ENCODE data around the gene CLEC11A.

Gene CLEC11A

GRCh38 chr19:50723069-50723468, at the start of gene CLEC11A:
Gene CLEC11A, plus strand, starts transcription at chr19:50723364. Its CDS starts 162 bp downstream, at chr19:50723526.
- no peak for TF ChIP-seq CTCF (IDR thresholded peaks at IDR 0.05; ENCODE audit: low read depth, low read length)
- H3K4me3 ChIP-seq (ENCODE audit: low read depth, low read length), result peak within 1 kb of the TSS; percentile 42
- DNase-seq (ENCODE audit: low read depth, low spot score), result peak; percentile 41
- in situ Hi-C loops (cut with HindIII; ENCODE audit: low sequenced_read_pairs), result no loop called here

- in situ Hi-C loops (cut with HindIII; ENCODE audit: low sequenced_read_pairs), result no loop called here
- no peak for TF ChIP-seq CTCF (IDR thresholded peaks at IDR 0.05; ENCODE audit: low read depth, low read length)
- DNase-seq (ENCODE audit: low read depth, low spot score), result no peak
- H3K4me3 ChIP-seq (ENCODE audit: low read depth, low read length), result no peak overlapping the region
Measured at GRCh38 chr19:50676625-50677197, 46.5 kb upstream of the CLEC11A start.

GRCh38 chr19:50677636-50678035, 45.5 kb upstream of the CLEC11A start:
- no peak for DNase-seq (ENCODE audit: low read depth, low spot score)
- TF ChIP-seq CTCF (IDR thresholded peaks at IDR 0.05; ENCODE audit: low read depth, low read length), result no peak
- in situ Hi-C loops (cut with HindIII; ENCODE audit: low sequenced_read_pairs), result no loop called here
- H3K4me3 ChIP-seq (ENCODE audit: low read depth, low read length), result no peak overlapping the region

- H3K4me3 ChIP-seq (ENCODE audit: low read depth, low read length), result no peak overlapping the region
- in situ Hi-C loops (cut with HindIII; ENCODE audit: low sequenced_read_pairs), result no loop called here
- no peak for TF ChIP-seq CTCF (IDR thresholded peaks at IDR 0.05; ENCODE audit: low read depth, low read length)
- DNase-seq (ENCODE audit: low read depth, low spot score), result no peak
Measured at GRCh38 chr19:50678323-50678722, 44.8 kb upstream of the CLEC11A start.

GRCh38 chr19:50679177-50680125, 43.7 kb upstream of the CLEC11A start:
- in situ Hi-C loops (cut with HindIII; ENCODE audit: low sequenced_read_pairs), result no loop called here

More at GRCh38 chr19:50679177-50680125, 43.7 kb upstream of the CLEC11A start:
- peak; percentile 33 for DNase-seq (ENCODE audit: low read depth, low spot score)
- H3K4me3 ChIP-seq (ENCODE audit: low read depth, low read length), result no peak overlapping the region
- TF ChIP-seq CTCF (IDR thresholded peaks at IDR 0.05; ENCODE audit: low read depth, low read length), result no peak
